Cardiac septum (tissue), 1 donor: Measurements from ENCODE around the gene COPS7A. TPM values are rescaled to one million over a fixed set of nuclear protein-coding genes. Genes with fewer than 3 reads are reported as not detected.
"Not testable (repeated sequence)": the region's sequence is repeated elsewhere in the genome, so short reads cannot be mapped to it uniquely, and the experiment has no call there.

Experiments
- DNase-seq: peaks from one replicate; pipeline ENCODE4 v3.0.0-alpha.2; 2020; ENCODE audit warnings: low spot score
- intact Hi-C: fragments of 100-400 bp; cut with DNase I; formaldehyde crosslinking; loops from one replicate; pipeline ENCODE4 v1.14.0; 2022
- total RNA-seq: library from RNA; stranded (reverse); fragmentation: NEBNext Ultra II Directional; extraction: Animal tissue kit (Norgen Biotek cat#: 25700); gene quantifications from one replicate; pipeline ENCODE4 v1.2.1, GENCODE V29; 2021
- donor health status: DM: no; HTN: no; CAD: no.

COPS7A gene
- total RNA-seq, 1 donor from 2014 or later = 64.7 TPM

GRCh38 chr12:6699989-6700645 is 23.7 kb upstream of the COPS7A start:
- intact Hi-C loops = no loop called here
- no peak for DNase-seq

GRCh38 chr12:6700646-6701051 is 23.2 kb upstream of the COPS7A start, which contains the start of gene PIANP:
Gene PIANP (minus strand): TSS chr12:6700815. CDS start chr12:6698061, 2,754 bp downstream.
- intact Hi-C loops = no loop called here
- no peak for DNase-seq

- DNase-seq = no peak
- intact Hi-C loops = no loop called here
These were observed 22.6 kb upstream of the COPS7A start for GRCh38 chr12:6701078-6701768.

- no peak for DNase-seq
- intact Hi-C loops = no loop called here
These were observed 20.2 kb upstream of the COPS7A start for GRCh38 chr12:6703631-6704030.

GRCh38 chr12:6708351-6708750 is 15.5 kb upstream of the COPS7A start:
- DNase-seq = peak; percentile 54
- intact Hi-C loops = not testable (repeated sequence)

- DNase-seq = peak; percentile 26
- intact Hi-C loops = no loop called here
These were observed 14.9 kb upstream of the COPS7A start for GRCh38 chr12:6708960-6709394.

- DNase-seq, intact Hi-C loops: not testable (repeated sequence)
These were observed 7.6 kb upstream of the COPS7A start for GRCh38 chr12:6716031-6716873.

GRCh38 chr12:6716874-6717437 is 6.9 kb upstream of the COPS7A start:
- no peak for DNase-seq
- intact Hi-C loops = no loop called here

GRCh38 chr12:6722863-6723262 is 983 bp upstream of the COPS7A start:
- DNase-seq = no peak
- intact Hi-C loops = loop anchor here (1.0 kb wide), 2 partner anchors 34 to 60 kb away; partner anchors contain the start of genes ING4 and ZNF384

GRCh38 chr12:6724409-6724797 is 557 bp downstream of the COPS7A start:
- no peak for DNase-seq
- intact Hi-C loops = no loop called here

GRCh38 chr12:6725350-6725749 is 1.5 kb downstream of the COPS7A start:
- intact Hi-C loops = no loop called here
- DNase-seq = no peak

GRCh38 chr12:6729186-6729585 is 5.3 kb downstream of the COPS7A start:
- intact Hi-C loops = no loop called here
- no peak for DNase-seq

GRCh38 chr12:6730169-6730568 is 6.3 kb downstream of the COPS7A start:
- no peak for DNase-seq
- intact Hi-C loops = no loop called here

GRCh38 chr12:6734506-6735387 is 10.9 kb downstream of the COPS7A start:
- no peak for DNase-seq
- intact Hi-C loops = loop anchor here (1.0 kb wide), 1 partner anchor 45 kb away; no protein-coding TSS in a partner anchor

- intact Hi-C loops = loop anchor here (1.0 kb wide), 1 partner anchor 44 kb away; no protein-coding TSS in a partner anchor
These were observed 11.8 kb downstream of the COPS7A start for GRCh38 chr12:6735448-6736191.

GRCh38 chr12:6736754-6737153 is 12.9 kb downstream of the COPS7A start:
- intact Hi-C loops = no loop called here
- DNase-seq = no peak

More at GRCh38 chr12:6735448-6736191, 11.8 kb downstream of the COPS7A start:
- peak; percentile 83 for DNase-seq

- DNase-seq, intact Hi-C loops: not testable (repeated sequence)
These were observed 18.2 kb downstream of the COPS7A start for GRCh38 chr12:6742080-6742479.

GRCh38 chr12:6742834-6743233 is 19.0 kb downstream of the COPS7A start:
- intact Hi-C loops = no loop called here

More at GRCh38 chr12:6742834-6743233, 19.0 kb downstream of the COPS7A start:
- DNase-seq = no peak
